SJCRH30 (cell line): ENCODE results near the gene ZDHHC1. TPM values are rescaled to one million over a fixed set of nuclear protein-coding genes. Genes with fewer than 3 reads are reported as not detected.

Source experiments
- DNase-seq, 2 experiments: peaks; one replicate each; pipeline ENCODE4 v3.0.0-alpha.2; 2015 to 2020
- H3K27ac ChIP-seq: fragments of 250-450 bp; sonication (Bioruptor Pico); 2 replicates; pipeline ENCODE4 v1.5.1; 2020; ENCODE audit warnings: mild to moderate bottlenecking, moderate library complexity
- H3K27me3 ChIP-seq: fragments of 250-450 bp; sonication (Bioruptor Pico); 2 replicates; pipeline ENCODE4 v1.5.1; 2020; ENCODE audit warnings: mild to moderate bottlenecking, moderate library complexity
- H3K36me3 ChIP-seq: fragments of 250-450 bp; sonication (Bioruptor Pico); 2 replicates; pipeline ENCODE4 v1.5.1; 2020; ENCODE audit warnings: mild to moderate bottlenecking, moderate library complexity
- H3K4me1 ChIP-seq: fragments of 250-450 bp; sonication (Bioruptor Pico); 2 replicates; pipeline ENCODE4 v1.5.1; 2020; ENCODE audit warnings: mild to moderate bottlenecking, moderate library complexity
- H3K4me3 ChIP-seq: fragments of 250-450 bp; sonication (Bioruptor Pico); 2 replicates; pipeline ENCODE4 v1.5.1; 2020; ENCODE audit warnings: mild to moderate bottlenecking, moderate library complexity
- H3K9me3 ChIP-seq: fragments of 250-450 bp; sonication (Bioruptor Pico); replicated peaks from 2 replicates; pipeline ENCODE4 v1.5.1; 2020; ENCODE audit warnings: mild to moderate bottlenecking, moderate library complexity
- total RNA-seq: library from RNA; depleted of rRNA; stranded (reverse); fragments of >200 nt; shearing (Covaris generic); gene quantifications from 2 replicates; pipeline ENCODE4 v1.2.3, GENCODE V29; 2014

Gene ZDHHC1
- total RNA-seq, 1 experiment from 2014 or later = not detected

DNA sequence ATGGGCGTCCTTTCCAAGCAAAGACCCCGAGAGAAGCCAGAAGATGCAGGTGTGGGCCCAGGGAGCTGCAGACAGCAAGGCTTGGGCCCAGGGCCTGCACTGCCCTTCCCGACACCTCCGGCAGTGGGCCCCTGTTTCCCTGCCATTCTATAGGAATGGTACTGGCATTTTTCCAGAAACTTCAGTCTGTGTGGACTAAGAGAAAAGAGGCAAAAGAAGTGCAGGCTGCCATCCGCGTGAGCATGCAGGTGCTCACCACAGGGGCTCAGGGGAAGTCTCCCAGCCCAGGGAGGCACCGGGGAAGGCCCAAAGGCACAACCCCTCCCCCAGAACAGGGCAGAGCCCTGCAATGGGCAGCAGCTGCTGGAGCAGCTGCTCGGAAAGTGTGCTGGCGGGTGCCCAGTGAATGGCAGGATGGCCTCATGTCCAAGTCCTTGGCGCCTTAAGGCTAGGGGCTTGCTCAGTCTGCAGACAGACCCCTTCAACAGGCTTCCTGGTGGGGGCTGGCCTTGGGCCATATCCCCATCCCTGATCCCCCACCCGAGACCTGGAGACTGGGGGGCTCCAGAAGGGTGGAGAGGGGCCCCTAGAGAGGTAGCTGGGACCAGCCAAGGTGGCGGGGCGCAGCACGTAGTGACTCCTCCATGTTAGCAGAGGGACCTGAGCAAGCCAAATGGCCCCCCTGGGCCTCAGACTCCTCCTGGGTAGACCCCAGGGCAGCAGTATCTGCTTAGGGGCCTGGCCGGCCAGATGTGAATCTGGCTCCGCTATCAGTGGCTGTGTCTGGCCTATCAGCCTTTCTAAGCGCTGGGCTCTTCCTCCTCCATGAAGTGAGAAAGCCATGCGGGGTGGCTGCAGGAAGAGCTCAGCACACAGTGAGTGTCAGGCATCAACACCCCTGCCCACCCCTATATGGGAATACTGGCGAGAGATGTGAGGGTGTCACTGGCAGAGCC, 16.2 kb downstream of the ZDHHC1 start:
- DNase-seq = peak; percentile 85 to 86

GRCh38 chr16:67399218-67399733, 17.0 kb downstream of the ZDHHC1 start:
- Histone ChIP-seq H3K9me3 (no peaks in the 10 kb centered on the region), H3K27ac (no peak overlapping the region), H3K36me3 (no peaks in the 10 kb centered on the region), H3K4me3 (no peak overlapping the region), H3K4me1 (peaks cover 34% of the 10 kb centered on the region), H3K27me3 (no peaks in the 10 kb centered on the region)
- DNase-seq = no peak

More for the DNA sequence above, 16.2 kb downstream of the ZDHHC1 start:
- Histone ChIP-seq H3K36me3 (no peaks in the 10 kb centered on the region), H3K4me3 (no peak overlapping the region), H3K27me3 (no peaks in the 10 kb centered on the region), H3K9me3 (no peaks in the 10 kb centered on the region), H3K4me1 (peaks cover 32% of the 10 kb centered on the region), H3K27ac (peak overlapping the region; percentile 71)

- H3K4me3 ChIP-seq = no peak overlapping the region
- no peak overlapping the region for H3K27ac ChIP-seq
- no peak for DNase-seq
- no peaks in the 10 kb centered on the region for H3K9me3 ChIP-seq
- H3K4me1 ChIP-seq = peaks cover 39% of the 10 kb centered on the region
- H3K27me3 ChIP-seq = no peaks in the 10 kb centered on the region
- H3K36me3 ChIP-seq = no peaks in the 10 kb centered on the region
Measured at GRCh38 chr16:67398546-67399217, 17.6 kb downstream of the ZDHHC1 start.

DNA sequence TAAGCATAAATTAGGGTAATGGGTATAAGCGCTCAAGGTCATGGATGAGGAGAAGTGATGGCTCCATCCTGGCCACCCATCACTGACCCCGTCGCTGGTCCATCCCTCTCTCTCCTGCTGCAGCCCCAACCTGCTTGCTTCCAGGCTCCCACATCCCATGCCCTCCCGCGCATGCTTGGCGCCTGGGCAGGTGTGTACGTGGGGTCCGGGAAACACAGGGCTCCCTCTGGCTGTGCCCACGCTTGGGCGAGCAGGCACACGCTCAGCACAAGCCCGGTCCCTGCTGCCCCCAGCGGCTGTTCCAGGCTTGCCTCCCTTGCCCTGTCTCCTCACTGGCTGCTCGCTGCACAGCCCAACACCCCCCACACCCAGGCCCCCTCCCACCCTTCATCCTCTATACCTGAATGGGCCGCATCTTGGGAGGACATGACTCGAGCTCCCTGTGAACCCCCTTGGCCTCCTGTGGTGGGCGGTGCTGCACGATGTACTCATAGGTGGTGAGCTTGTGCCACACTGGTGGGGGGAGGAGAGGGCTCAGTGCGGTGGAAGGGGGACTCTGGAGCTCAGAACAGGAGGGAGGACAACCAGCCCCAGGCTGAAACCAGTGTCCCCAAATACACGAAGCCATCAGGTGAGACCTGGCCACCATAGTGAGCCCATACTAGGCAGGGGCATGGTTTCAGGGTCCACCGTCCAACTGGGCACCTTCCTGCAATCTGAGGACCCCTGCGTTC, 18.3 kb downstream of the ZDHHC1 start:
- Histone ChIP-seq H3K4me3 (no peak overlapping the region), H3K4me1 (peaks cover 41% of the 10 kb centered on the region), H3K27ac (no peak overlapping the region), H3K9me3 (no peaks in the 10 kb centered on the region), H3K27me3 (no peaks in the 10 kb centered on the region), H3K36me3 (no peaks in the 10 kb centered on the region)
- no peak for DNase-seq

- H3K4me3 ChIP-seq = no peak overlapping the region
- H3K4me1 ChIP-seq = peaks cover 48% of the 10 kb centered on the region
- H3K9me3 ChIP-seq = no peaks in the 10 kb centered on the region
- DNase-seq = peak in 1 of 2 experiments; percentile 17
- peak overlapping the region; percentile 51; the same call in 1 of the 2 replicates for H3K27ac ChIP-seq
- H3K27me3 ChIP-seq = no peaks in the 10 kb centered on the region
- H3K36me3 ChIP-seq = no peaks in the 10 kb centered on the region
Measured at GRCh38 chr16:67397036-67397801, 19.1 kb downstream of the ZDHHC1 start.

DNA sequence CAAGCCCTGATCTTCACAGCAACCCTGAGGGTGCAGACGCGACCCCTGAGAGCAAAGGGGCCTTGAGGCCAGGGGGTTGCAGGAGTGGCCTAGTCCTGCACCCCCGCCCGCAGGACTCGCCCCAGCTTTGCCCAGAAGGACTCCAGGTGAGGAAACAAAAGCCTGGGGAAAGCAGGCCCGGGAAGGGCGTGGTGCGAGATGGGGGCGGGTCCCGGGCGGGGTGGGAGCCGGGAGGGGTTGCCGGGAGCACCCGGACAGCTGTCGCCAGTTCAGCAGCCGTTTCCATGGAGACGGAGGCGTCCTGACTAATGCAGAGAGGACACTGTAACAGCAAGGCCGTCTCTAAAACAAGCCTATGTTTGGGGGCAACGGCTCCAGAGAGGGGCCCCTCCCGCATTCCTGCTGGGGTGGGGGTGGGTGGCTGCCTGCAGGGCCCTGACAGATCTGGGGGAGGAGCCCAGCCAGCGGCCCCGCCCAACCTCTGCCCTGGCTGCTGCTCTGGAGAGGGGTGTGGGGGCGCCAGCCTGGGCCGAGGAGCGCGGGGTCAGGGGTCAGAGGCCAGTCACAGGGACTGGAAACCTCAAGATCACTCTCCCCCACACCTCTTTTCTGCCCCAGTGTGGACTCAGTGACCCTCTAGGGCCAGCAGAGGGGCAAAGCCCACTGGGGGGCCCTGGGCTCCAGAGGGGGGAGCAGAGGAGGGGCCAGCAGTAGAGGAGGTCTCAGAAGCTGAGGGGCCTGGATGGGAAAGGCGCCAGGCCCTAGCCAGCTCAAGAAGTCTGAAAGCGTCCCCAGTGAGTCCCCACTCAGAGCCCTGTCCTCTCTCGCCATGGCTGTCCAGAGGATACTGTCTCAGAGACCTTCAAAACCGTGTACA, 19.9 kb downstream of the ZDHHC1 start:
- no peaks in the 10 kb centered on the region for H3K9me3 ChIP-seq
- peak overlapping the region; percentile 54 for H3K27ac ChIP-seq
- peak overlapping the region; percentile 39 for H3K4me3 ChIP-seq
- no peaks in the 10 kb centered on the region for H3K27me3 ChIP-seq
- peaks cover 49% of the 10 kb centered on the region for H3K4me1 ChIP-seq
- DNase-seq = peak; percentile 99 to 100
- H3K36me3 ChIP-seq = no peaks in the 10 kb centered on the region

GRCh38 chr16:67395458-67396158, 20.7 kb downstream of the ZDHHC1 start:
- DNase-seq = peak; percentile 94 to 97
- peaks cover 49% of the 10 kb centered on the region for H3K4me1 ChIP-seq

DNA sequence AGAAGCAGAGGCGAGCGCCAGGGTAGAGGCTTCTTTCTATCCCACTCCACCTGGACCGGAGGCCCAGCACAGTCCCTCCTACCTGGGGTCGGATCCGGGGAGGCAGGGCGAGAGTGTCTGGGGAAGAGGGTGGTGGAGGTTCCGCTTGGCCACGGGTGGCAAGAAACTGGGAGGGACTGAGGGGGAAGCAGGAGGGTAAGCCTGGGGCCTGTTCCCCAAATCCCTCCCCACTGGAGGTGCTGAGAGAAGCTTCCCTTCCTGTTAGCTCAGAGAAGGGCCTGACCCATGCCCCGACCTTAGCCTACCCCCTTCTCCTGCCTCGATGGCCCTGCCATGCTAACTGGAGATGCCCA, 21.2 kb downstream of the ZDHHC1 start:
- H3K36me3 ChIP-seq = no peaks in the 10 kb centered on the region
- H3K9me3 ChIP-seq = no peaks in the 10 kb centered on the region
- H3K4me3 ChIP-seq = no peak overlapping the region
- H3K4me1 ChIP-seq = peaks cover 45% of the 10 kb centered on the region
- H3K27me3 ChIP-seq = no peaks in the 10 kb centered on the region
- no peak for DNase-seq
- no peak overlapping the region for H3K27ac ChIP-seq

More at GRCh38 chr16:67395458-67396158, 20.7 kb downstream of the ZDHHC1 start:
- no peaks in the 10 kb centered on the region for H3K9me3 ChIP-seq
- H3K4me3 ChIP-seq = peak overlapping the region; percentile 39
- no peaks in the 10 kb centered on the region for H3K27me3 ChIP-seq
- H3K36me3 ChIP-seq = no peaks in the 10 kb centered on the region
- peak overlapping the region; percentile 54 for H3K27ac ChIP-seq

- Histone ChIP-seq H3K4me1 (peaks cover 38% of the 10 kb centered on the region), H3K36me3 (no peaks in the 10 kb centered on the region), H3K27ac (no peak overlapping the region; the same call in 1 of the 2 replicates), H3K9me3 (no peaks in the 10 kb centered on the region), H3K4me3 (no peak overlapping the region), H3K27me3 (no peaks in the 10 kb centered on the region)
- no peak for DNase-seq
Measured at GRCh38 chr16:67394155-67395104, 21.8 kb downstream of the ZDHHC1 start.

DNA sequence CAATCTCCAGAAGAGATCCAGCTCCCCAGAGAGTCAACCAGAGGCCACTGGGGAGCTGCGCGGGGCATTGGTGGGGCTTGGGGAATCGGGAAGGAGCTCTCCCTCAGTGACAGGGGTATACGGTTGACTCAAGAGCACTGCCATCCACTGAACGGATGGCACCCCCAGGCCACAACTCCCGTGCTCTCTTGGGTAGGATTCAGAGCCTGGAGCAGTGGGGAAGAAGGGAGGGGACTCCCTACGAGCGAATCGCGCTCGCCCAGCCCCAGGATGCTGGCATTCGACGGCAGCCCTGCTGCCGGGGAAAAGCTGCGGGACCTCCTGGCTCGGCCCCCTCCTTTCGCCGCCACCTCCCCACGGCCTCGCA, 22.5 kb downstream of the ZDHHC1 start:
- Histone ChIP-seq H3K36me3 (no peaks in the 10 kb centered on the region), H3K4me3 (peak overlapping the region; percentile 67), H3K27me3 (no peaks in the 10 kb centered on the region), H3K27ac (peak overlapping the region; percentile 77), H3K4me1 (peaks cover 38% of the 10 kb centered on the region), H3K9me3 (no peaks in the 10 kb centered on the region)
- no peak for DNase-seq

DNA sequence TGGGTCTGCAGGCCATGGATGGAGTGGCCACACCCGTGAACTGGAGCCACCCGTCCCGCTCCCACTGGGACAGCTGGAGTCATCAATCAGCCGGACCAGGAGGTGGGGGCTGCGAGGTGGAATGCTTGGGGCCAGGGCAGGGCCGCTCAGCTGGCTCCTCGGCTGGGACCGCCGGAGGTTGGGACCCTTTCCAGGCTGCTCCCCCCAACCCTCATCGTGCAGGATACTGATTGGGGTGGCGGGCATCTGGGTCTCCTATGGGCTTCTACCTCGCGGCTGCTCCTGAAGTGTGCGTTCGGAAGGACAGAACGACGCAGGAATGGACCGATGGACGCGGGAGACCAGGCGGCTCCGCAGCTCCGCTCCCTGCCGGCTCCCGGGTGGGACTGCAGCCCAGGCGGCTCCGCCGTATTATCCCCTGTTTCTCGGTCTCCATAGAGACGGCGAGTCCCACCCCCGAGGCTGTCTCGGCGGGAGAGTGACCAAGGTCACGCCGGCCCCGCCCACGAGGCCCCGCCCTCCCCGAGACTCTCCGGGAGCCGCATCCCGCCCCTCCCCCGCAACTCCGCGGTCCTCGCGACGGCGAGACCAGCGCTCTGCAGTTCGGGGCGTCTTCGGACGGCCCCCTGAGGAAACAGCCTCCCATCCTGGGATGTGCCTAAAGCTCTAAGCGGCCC, 23.0 kb downstream of the ZDHHC1 start, which contains the start of gene TPPP3:
TSS of gene TPPP3 (minus strand) at position 388 of the 677 bp plus-strand sequence. CDS start 2,387 bp downstream, outside the sequence.
- no peaks in the 10 kb centered on the region for H3K36me3 ChIP-seq
- peak within 1 kb of the TSS; percentile 77 for H3K27ac ChIP-seq
- peaks cover 38% of the 10 kb centered on the region for H3K4me1 ChIP-seq
- no peaks in the 10 kb centered on the region for H3K9me3 ChIP-seq
- H3K4me3 ChIP-seq = peak within 1 kb of the TSS; percentile 67
- H3K27me3 ChIP-seq = no peaks in the 10 kb centered on the region
- peak; percentile 97 to 98 for DNase-seq
